Measurements from ENCODE around the gene ZDHHC5. TPM values are rescaled to one million over a fixed set of nuclear protein-coding genes. Genes with fewer than 3 reads are reported as not detected.
A peak's percentile ranks its signal among the peaks of the same experiment; 100 is the strongest.

Gene ZDHHC5, protein sequence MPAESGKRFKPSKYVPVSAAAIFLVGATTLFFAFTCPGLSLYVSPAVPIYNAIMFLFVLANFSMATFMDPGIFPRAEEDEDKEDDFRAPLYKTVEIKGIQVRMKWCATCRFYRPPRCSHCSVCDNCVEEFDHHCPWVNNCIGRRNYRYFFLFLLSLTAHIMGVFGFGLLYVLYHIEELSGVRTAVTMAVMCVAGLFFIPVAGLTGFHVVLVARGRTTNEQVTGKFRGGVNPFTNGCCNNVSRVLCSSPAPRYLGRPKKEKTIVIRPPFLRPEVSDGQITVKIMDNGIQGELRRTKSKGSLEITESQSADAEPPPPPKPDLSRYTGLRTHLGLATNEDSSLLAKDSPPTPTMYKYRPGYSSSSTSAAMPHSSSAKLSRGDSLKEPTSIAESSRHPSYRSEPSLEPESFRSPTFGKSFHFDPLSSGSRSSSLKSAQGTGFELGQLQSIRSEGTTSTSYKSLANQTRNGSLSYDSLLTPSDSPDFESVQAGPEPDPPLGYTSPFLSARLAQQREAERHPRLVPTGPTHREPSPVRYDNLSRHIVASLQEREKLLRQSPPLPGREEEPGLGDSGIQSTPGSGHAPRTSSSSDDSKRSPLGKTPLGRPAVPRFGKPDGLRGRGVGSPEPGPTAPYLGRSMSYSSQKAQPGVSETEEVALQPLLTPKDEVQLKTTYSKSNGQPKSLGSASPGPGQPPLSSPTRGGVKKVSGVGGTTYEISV
- total RNA-seq, result 62.7 and 67.0 TPM in 2 replicates

GRCh38 chr11:57667736-57668433 is at the start of gene ZDHHC5:
Gene ZDHHC5 (plus strand): TSS chr11:57668114. CDS start chr11:57673091, 4,977 bp downstream.

GRCh38 chr11:57649826-57650738 is 17.8 kb upstream of the ZDHHC5 start, which contains the start of gene YPEL4:
Gene YPEL4 (minus strand): TSS chr11:57649912. CDS start chr11:57647107, 2,805 bp downstream.

GRCh38 chr11:57657194-57658022 is 10.5 kb upstream of the ZDHHC5 start, which contains the start of gene CLP1:
Gene CLP1 (plus strand): TSS chr11:57657762. CDS start chr11:57659477, 1,715 bp downstream.

GRCh38 chr11:57711414-57712255 is 43.7 kb downstream of the ZDHHC5 start, which contains the start of gene MED19:
Gene MED19 (minus strand): TSS chr11:57712215. CDS start chr11:57712179, 36 bp downstream.

DNA sequence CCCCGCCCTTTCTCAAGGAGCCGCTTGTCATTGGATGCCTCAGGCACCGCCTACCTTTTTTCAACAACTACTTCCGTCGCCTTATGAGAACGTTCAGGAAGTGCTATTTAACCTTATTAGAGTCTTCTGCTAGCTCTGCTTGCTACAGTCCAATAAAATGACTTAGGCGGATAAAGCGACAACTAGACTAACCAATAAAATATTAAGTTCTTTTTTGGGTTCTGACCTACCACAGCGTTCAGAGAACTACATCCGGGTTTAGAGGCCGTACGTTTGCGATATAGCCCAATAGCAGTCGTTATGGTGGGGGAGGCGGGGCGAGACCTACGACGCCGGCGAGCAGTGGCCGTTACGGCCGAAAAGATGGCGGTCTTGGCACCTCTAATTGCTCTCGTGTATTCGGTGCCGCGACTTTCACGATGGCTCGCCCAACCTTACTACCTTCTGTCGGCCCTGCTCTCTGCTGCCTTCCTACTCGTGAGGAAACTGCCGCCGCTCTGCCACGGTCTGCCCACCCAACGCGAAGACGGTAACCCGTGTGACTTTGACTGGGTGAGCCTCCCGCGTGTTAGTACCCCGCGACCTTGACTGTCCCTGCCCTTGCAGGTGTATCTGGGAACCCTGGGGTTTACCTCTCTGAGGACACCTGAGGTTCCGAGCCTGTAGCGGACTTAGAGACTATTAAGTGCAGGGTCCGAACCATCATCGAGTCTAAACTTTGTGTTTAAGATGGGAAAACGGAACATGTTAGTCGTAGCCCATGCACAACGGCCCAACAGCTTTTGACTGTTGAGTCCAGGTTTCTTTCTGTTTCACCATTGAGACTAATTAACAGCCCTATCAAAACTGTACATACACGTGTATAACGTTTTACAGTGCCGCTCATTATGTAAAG is 44.6 kb downstream of the ZDHHC5 start, which contains the start of gene TMX2:
Gene TMX2 (plus strand): TSS at position 338 of the 895 bp plus-strand sequence. CDS start 26 bp downstream, at position 364.

DNA sequence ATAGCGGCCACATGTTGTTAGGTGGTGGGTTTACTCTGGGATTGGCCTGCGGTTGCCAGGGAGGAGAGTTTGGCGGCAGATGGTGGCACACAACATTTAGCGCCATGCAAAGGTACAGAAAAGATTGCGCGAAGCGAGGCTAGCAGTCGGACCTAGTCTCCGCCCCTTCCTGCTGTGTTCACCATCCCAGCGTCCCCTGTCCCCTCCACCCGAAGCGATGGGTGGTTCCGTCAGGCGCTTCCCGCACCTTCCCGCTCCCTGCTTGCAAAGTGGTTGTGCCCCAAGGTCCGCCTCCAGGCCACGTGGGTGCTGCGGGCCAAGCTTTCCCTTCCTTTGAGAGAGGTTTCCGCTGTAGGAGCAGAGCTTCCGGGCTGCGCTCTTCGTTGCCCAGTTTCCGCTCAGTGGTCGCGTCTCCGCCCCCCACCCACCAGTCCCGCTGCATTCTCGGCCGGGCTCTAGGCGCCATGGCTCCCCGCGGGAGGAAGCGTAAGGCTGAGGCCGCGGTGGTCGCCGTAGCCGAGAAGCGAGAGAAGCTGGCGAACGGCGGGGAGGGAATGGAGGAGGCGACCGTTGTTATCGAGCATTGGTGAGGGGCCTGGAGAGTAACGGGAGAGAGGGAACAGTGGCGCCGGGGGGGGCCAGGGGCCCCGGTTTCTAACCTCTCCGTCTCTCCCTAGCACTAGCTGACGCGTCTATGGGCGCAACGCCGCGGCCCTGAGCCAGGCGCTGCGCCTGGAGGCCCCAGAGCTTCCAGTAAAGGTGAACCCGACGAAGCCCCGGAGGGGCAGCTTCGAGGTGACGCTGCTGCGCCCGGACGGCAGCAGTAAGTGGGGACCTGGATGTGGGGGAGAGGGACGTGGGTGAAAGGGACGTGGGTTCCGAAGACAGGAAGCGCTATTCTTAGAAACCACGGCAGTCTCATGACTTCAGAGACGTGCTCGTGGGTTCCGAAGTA is 73.5 kb downstream of the ZDHHC5 start, which contains the start of gene SELENOH:
Gene SELENOH (plus strand): TSS at position 360 of the 955 bp plus-strand sequence. CDS start 105 bp downstream, at position 465.

Small RNA genes lying within 50 kb of the gene (small RNA-seq; reads per million reads assigned to genes)
- gene MIR130A (631 reads per million, percentile 99 among the genes with 10 or more reads in this experiment), gene TMX2-CTNND1 (not detected)

Other genes with a start within 250 kb of the ZDHHC5 start
- 107 and 123 TPM in 2 replicates for gene SLC43A3, start 241.0 kb upstream of the ZDHHC5 start, total RNA-seq
- gene RTN4RL2, start 207.6 kb upstream of the ZDHHC5 start, total RNA-seq, result under 0.01 and 0.19 TPM in 2 replicates
- 10.7 and 13.1 TPM in 2 replicates for gene SLC43A1, start 152.4 kb upstream of the ZDHHC5 start, total RNA-seq
- gene TIMM10, start 137.4 kb upstream of the ZDHHC5 start, total RNA-seq, result 31.0 and 40.9 TPM in 2 replicates
- not detected in 2 replicates for gene SMTNL1, start 130.5 kb upstream of the ZDHHC5 start, total RNA-seq
- 19.6 and 29.1 TPM in 2 replicates for gene UBE2L6, start 100.4 kb upstream of the ZDHHC5 start, total RNA-seq
- gene SERPING1, start 70.4 kb upstream of the ZDHHC5 start, total RNA-seq, result not detected in 2 replicates
- under 0.01 and 0.29 TPM in 2 replicates for gene YPEL4, start 18.2 kb upstream of the ZDHHC5 start, total RNA-seq
- gene CLP1, start 10.4 kb upstream of the ZDHHC5 start, total RNA-seq, result 20.6 and 23.5 TPM in 2 replicates
- 18.2 and 23.5 TPM in 2 replicates for gene MED19, start 44.1 kb downstream of the ZDHHC5 start, total RNA-seq
- gene TMX2, start 44.5 kb downstream of the ZDHHC5 start, total RNA-seq, result 61.1 and 66.9 TPM in 2 replicates
- 84.6 and 99.4 TPM in 2 replicates for gene SELENOH, start 73.4 kb downstream of the ZDHHC5 start, total RNA-seq
- not detected in 2 replicates for gene BTBD18, start 83.7 kb downstream of the ZDHHC5 start, total RNA-seq
- 292 TPM in 2 replicates for gene CTNND1, start 93.7 kb downstream of the ZDHHC5 start, total RNA-seq

Data from vein endothelial cell (primary cell).